ENCODE data around the gene MARCHF5. TPM values are rescaled to one million over a fixed set of nuclear protein-coding genes. Genes with fewer than 3 reads are reported as not detected.

MARCHF5 gene
- total RNA-seq, 1 experiment from 2014 or later, result 59.1 TPM

- TF ChIP-seq CTCF (IDR thresholded peaks at IDR 0.05 in 2 of 3, conservative IDR thresholded peaks at IDR 0.05 in 1 of 3; ENCODE audit: borderline replicate concordance in 1 of 3, insufficient read depth in 1 of 3, low read depth in 2 of 3, low read length in 2 of 3) (no peak), TCF7L2 (IDR thresholded peaks at IDR 0.05; ENCODE audit: borderline replicate concordance, extremely low read depth, insufficient read depth, insufficient read length) (no peak)
Observed at GRCh38 chr10:92323079-92323478, 32.1 kb downstream of the MARCHF5 start (continued).

- Histone ChIP-seq H3K36me3 (ENCODE audit: control insufficient read depth in 1 of 2, insufficient read depth in 2 of 2, low read length in 2 of 2) (no peaks in the 10 kb centered on the region), H3K9ac (ENCODE audit: low read length) (no peak overlapping the region), H3K79me2 (ENCODE audit: insufficient read depth, low read length) (peaks cover 84% of the 10 kb centered on the region), H3K4me2 (ENCODE audit: low read length) (peak overlapping the region; percentile 34), H3K27ac (ENCODE audit: low read depth, low read length) (no peak overlapping the region), H3K27me3 (ENCODE audit: insufficient read depth, low read length) (no peaks in the 10 kb centered on the region), H3K9me2 (ENCODE audit: insufficient read depth) (no peaks in the 10 kb centered on the region), H3K4me3 (replicated peaks in 1 of 2; ENCODE audit: low read depth in 1 of 2, low read length in 2 of 2) (no peak overlapping the region), H4K20me1 (ENCODE audit: insufficient read depth) (no peaks in the 10 kb centered on the region), H3K9me3 (ENCODE audit: control insufficient read depth in 1 of 2, insufficient read depth in 1 of 2, low read depth in 1 of 2, low read length in 2 of 2) (no peaks in the 10 kb centered on the region), H3K4me1 (ENCODE audit: control insufficient read depth in 1 of 2, insufficient read depth in 2 of 2, low read length in 2 of 2) (peaks cover 21 to 39% of the 10 kb centered on the region in 2 experiments), H2AFZ (ENCODE audit: low read depth, low read length, poor library complexity, severe bottlenecking) (no peak overlapping the region)
- peak; percentile 39; the same call in 1 of the 2 replicates for TF ChIP-seq CEBPB (IDR thresholded peaks at IDR 0.05; ENCODE audit: low read depth)
- TF ChIP-seq ZFX (IDR thresholded peaks at IDR 0.05), result no peak
- TF ChIP-seq SP1 (IDR thresholded peaks at IDR 0.05; ENCODE audit: low read depth), result no peak; the same call in 1 of the 2 replicates
- TF ChIP-seq FOSL1 (IDR thresholded peaks at IDR 0.05; ENCODE audit: low read depth), result 0 out of 2 replicates have a peak, but pooled peaks have one; percentile 15
- CTCF ChIA-PET, result interaction anchor here (1.0 kb wide), 1 partner anchor 240 kb away, joined by 3 read pairs; no protein-coding TSS in a partner anchor
- no TSS peak for BruUV-seq (replicated peaks)
- POLR2A ChIA-PET, result no interaction called here
- RAD21 ChIA-PET (ENCODE audit: low non-redundant PET in 1 of 2, low total read pairs in 2 of 2, uncharacterized antibody in 2 of 2, unreplicated experiment in 2 of 2), result no interaction called here
- intact Hi-C loops (cut with micrococcal nuclease), result loop anchor here (5.0 kb wide), 1 partner anchor 35 kb away; the partner anchor contains the start of genes CPEB3 and MARCHF5
- ATAC-seq (no peak), DNase-seq (ENCODE audit: low read depth, low spot score) (no peak)
Observed at GRCh38 chr10:92327445-92328433, 36.8 kb downstream of the MARCHF5 start.
